Gastrocnemius medialis (tissue), 4 donors: Measurements from ENCODE around the gene MYOD1. TPM values are rescaled to one million over a fixed set of nuclear protein-coding genes. Genes with fewer than 3 reads are reported as not detected.

Experiments used
- ATAC-seq, 2 donors: fragments of 150-250 bp; one replicate each; pipeline ENCODE4 v1.9.1; 2016
- DNase-seq, 2 donors: peaks; one replicate each; pipeline ENCODE4 v3.0.0-alpha.2; 2019
- H3K27ac ChIP-seq, 4 donors: fragments of 200-600 bp; sonication (generic); 1 replicate in 1 of 4; 2 replicates in 3 of 4; pipeline ENCODE4 v1.5.1; 2016 to 2018; ENCODE audit warnings: mild to moderate bottlenecking in 2 of 4, moderate library complexity in 1 of 4
- H3K27me3 ChIP-seq, 3 donors: fragments of 200-600 bp; sonication (generic) in 2 of 3; 1 replicate in 1 of 3; 2 replicates in 2 of 3; pipeline versions ENCODE4 v1.5.1 to v1.6.0; 2016 to 2019; ENCODE audit warnings: mild to moderate bottlenecking in 1 of 3, moderate library complexity in 1 of 3
- H3K36me3 ChIP-seq, 2 donors: fragments of 200-600 bp; sonication (generic) in 1 of 2; one replicate each; pipeline ENCODE4 v1.5.1; 2017 to 2018
- H3K4me1 ChIP-seq, 2 donors: fragments of 200-600 bp; sonication (generic) in 1 of 2; one replicate each; pipeline ENCODE4 v1.5.1; 2016 to 2017; ENCODE audit warnings: mild to moderate bottlenecking in 2 of 2
- H3K4me3 ChIP-seq, 4 donors: fragments of 200-600 bp; sonication (generic) in 3 of 4; 1 replicate in 1 of 4; 2 replicates in 3 of 4; pipeline ENCODE4 v1.5.1; 2016 to 2019; ENCODE audit warnings: mild to moderate bottlenecking in 2 of 4
- H3K9me3 ChIP-seq, 3 donors: fragments of 200-600 bp; sonication (generic) in 2 of 3; 1 replicate in 1 of 3; 2 replicates in 2 of 3; pipeline ENCODE4 v1.5.1; 2016 to 2019
- CTCF ChIP-seq, 5 experiments: fragments of 450-650 bp in 3 of 5; fragments of 200-600 bp in 2 of 5; sonication (generic) in 2 of 5; IDR thresholded peaks in 4 of 5; conservative IDR thresholded peaks in 1 of 5; 1 replicate in 4 of 5; 2 replicates in 1 of 5; pipeline ENCODE4 v1.5.1; 2016 to 2019; ENCODE audit warnings: antibody characterized with exemption in 5 of 5, mild to moderate bottlenecking in 3 of 5, moderate library complexity in 3 of 5
- POLR2A ChIP-seq, 2 donors: fragments of 450-650 bp; IDR thresholded peaks; one replicate each; pipeline ENCODE4 v1.6.1; 2017; ENCODE audit warnings: antibody characterized with exemption in 2 of 2, mild to moderate bottlenecking in 2 of 2, moderate library complexity in 2 of 2
- in situ Hi-C, 4 donors: fragments of 200-750 bp; cut with MboI; loops; one replicate each; pipeline versions ENCODE4 v1.15.0 to v1.8.0; 2017; ENCODE audit warnings: low sequenced_read_pairs in 4 of 4
- intact Hi-C: fragments of 100-400 bp; cut with DNase I; formaldehyde crosslinking; loops from one replicate; pipeline ENCODE4 v1.15.1; 2023; ENCODE audit warnings: low total_unique reads
- total RNA-seq, 4 donors: library from RNA; depleted of rRNA; stranded (reverse); fragments of >200 nt; gene quantifications; one replicate each; pipeline versions ENCODE4 v1.1.0 to v1.2.3, GENCODE V29; 2016

The MYOD1 gene
- total RNA-seq, 4 donors from 2014 or later, result 3.5 to 20.6 (median 10.4) TPM

DNA sequence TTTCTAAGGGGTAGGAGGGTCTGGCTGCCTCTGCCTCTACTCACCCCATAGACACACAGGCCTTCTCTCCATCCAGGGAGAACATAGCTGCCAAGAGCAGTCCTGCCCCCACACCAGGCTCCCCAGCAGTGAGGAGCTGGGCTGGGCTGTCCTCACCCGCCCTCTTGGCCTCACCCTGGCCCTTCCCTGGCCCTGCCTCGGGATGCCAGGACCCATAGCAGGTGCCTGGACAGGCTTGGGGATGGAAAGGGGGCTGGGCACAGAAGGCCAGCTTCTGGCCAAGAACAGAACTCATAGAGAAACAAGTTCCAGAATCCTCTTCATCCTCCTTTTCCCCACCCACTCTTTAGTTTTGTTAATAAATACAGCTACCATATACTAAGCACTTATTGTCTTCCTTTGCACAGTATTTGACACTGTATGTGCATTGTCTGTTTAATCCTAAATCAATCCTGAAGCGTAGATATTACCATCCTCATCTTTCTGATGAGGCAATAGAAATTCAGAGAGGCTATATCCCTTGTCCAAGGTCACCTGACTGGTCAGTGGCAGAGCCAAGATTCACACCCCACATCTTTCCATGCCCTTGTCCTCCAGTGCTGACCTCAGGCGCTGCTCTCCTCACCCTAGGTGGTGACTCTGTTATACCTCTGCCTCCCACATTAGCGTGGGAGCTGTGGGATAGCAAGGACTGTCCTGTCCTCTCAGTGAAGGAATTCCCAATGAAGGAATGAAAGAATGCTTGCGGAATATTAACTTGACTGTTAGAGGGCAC, 22.0 kb upstream of the MYOD1 start:
- no peaks in the 10 kb centered on the region for H3K27me3 ChIP-seq
- H3K4me1 ChIP-seq, result peaks cover 61 to 77% of the 10 kb centered on the region in 2 donors
- DNase-seq (peak; percentile 77 to 93), ATAC-seq (peak; percentile 56 to 59)
- no peaks in the 10 kb centered on the region for H3K36me3 ChIP-seq
- intact Hi-C loops, result no loop called here
- H3K27ac ChIP-seq, result peak overlapping the region; percentile 94 to 98 (median 98)
- H3K9me3 ChIP-seq, result no peaks in the 10 kb centered on the region
- TF ChIP-seq CTCF (IDR thresholded peaks at IDR 0.05 in 4 of 5, conservative IDR thresholded peaks at IDR 0.05 in 1 of 5) (no peak), POLR2A (IDR thresholded peaks at IDR 0.05) (no peak)
- in situ Hi-C loops, result loop anchor here in 1 of 4 donors (25.0 kb wide), 1 partner anchor 310 kb away; the partner anchor contains the start of gene KCNJ11
- no peak overlapping the region for H3K4me3 ChIP-seq

- ATAC-seq (peak; percentile 78 to 84), DNase-seq (peak; percentile 91 to 98)
- no peaks in the 10 kb centered on the region for H3K9me3 ChIP-seq
- no peaks in the 10 kb centered on the region for H3K27me3 ChIP-seq
- no peak overlapping the region for H3K4me3 ChIP-seq
- H3K4me1 ChIP-seq, result peaks cover 49 to 60% of the 10 kb centered on the region in 2 donors
- H3K36me3 ChIP-seq, result no peaks in the 10 kb centered on the region
- in situ Hi-C loops (loop anchor here in 2 of 4 donors (25.0 kb wide), 1 partner anchor 312 kb away; the partner anchor contains the start of gene KCNJ11 (in 2 of the 2)), intact Hi-C loops (loop anchor here (1.0 to 5.0 kb wide), 3 partner anchors 11 to 1727 kb away; no protein-coding TSS in a partner anchor)
- TF ChIP-seq POLR2A (IDR thresholded peaks at IDR 0.05) (peak in 1 of 2 donors; percentile 22), CTCF (IDR thresholded peaks at IDR 0.05 in 4 of 5, conservative IDR thresholded peaks at IDR 0.05 in 1 of 5) (no peak)
- H3K27ac ChIP-seq, result peak overlapping the region; percentile 94 to 98 (median 98)
Observed at GRCh38 chr11:17699147-17700114, 19.9 kb upstream of the MYOD1 start.

DNA sequence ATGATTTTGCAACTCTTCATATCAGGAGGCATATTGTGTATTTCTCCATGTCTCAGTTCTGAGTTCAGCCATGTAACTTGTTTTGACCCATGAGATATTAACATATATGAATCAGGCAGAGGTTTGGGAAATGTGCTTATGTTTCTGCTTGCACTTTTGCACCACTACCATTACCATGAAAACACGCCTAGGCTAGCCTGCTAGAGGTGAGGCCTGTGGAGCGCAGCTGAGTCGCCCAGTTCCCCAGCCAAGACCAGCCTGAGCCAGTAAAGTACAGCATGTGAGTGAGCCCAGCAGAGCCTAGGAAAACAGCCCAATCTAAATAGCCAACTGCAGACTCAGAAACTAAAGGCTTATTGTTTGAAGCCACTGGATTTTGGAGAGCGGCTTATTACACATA, 18.4 kb upstream of the MYOD1 start:
- peaks cover 44 to 53% of the 10 kb centered on the region in 2 donors for H3K4me1 ChIP-seq

More for the DNA sequence above, 18.4 kb upstream of the MYOD1 start:
- Histone ChIP-seq H3K4me3 (no peak overlapping the region), H3K9me3 (no peaks in the 10 kb centered on the region), H3K27me3 (no peaks in the 10 kb centered on the region), H3K27ac (peak overlapping the region; percentile 94 to 98 (median 98)), H3K36me3 (no peaks in the 10 kb centered on the region)
- DNase-seq (no peak), ATAC-seq (no peak)
- intact Hi-C loops, result loop anchor here (5.0 kb wide), 1 partner anchor 1729 kb away; no protein-coding TSS in a partner anchor
- in situ Hi-C loops, result loop anchor here in 1 of 4 donors (25.0 kb wide), 1 partner anchor 314 kb away; the partner anchor contains the start of gene KCNJ11
- TF ChIP-seq CTCF (IDR thresholded peaks at IDR 0.05 in 4 of 5, conservative IDR thresholded peaks at IDR 0.05 in 1 of 5) (no peak), POLR2A (IDR thresholded peaks at IDR 0.05) (no peak)
